DND-41 (cell line): Measurements from ENCODE around the gene TOP3B.
"Not testable (repeated sequence)": the region's sequence is repeated elsewhere in the genome, so short reads cannot be mapped to it uniquely, and the experiment has no call there.

Experiments used
- ATAC-seq: fragments of 200-7000 bp; cut with Tn5 transposase; 3 replicates; pipeline ENCODE4 v1.9.1; 2021; ENCODE audit warnings: low read depth; ENCODE audit not compliant: insufficient read depth
- DNase-seq: peaks from one replicate; pipeline ENCODE4 v3.0.0-alpha.2; 2020
- H2AFZ ChIP-seq: 2 replicates; pipeline ENCODE4 v1.6.0; 2012; ENCODE audit warnings: low read depth, low read length
- H3K27ac ChIP-seq: 2 replicates; pipeline ENCODE4 v1.5.1; 2012; ENCODE audit warnings: low read length, inconsistent platforms
- H3K27me3 ChIP-seq: fragments of 200-600 bp; sonication (generic); 2 replicates; pipeline ENCODE4 v1.6.0; 2012; ENCODE audit warnings: low read length, mild to moderate bottlenecking, inconsistent platforms; ENCODE audit not compliant: insufficient read depth, poor library complexity
- H3K36me3 ChIP-seq: 2 replicates; pipeline ENCODE4 v1.5.1; 2012; ENCODE audit warnings: low read length, inconsistent platforms; ENCODE audit not compliant: insufficient read depth
- H3K4me1 ChIP-seq: 2 replicates; pipeline ENCODE4 v1.5.1; 2012; ENCODE audit warnings: mild to moderate bottlenecking, low read length; ENCODE audit not compliant: insufficient read depth
- H3K4me2 ChIP-seq: 2 replicates; pipeline ENCODE4 v1.6.0; 2012; ENCODE audit warnings: mild to moderate bottlenecking, moderate library complexity, low read length, inconsistent platforms; ENCODE audit not compliant: insufficient read depth
- H3K4me3 ChIP-seq, 2 experiments: fragments of 200-600 bp in 1 of 2; shearing (Covaris generic) in 1 of 2; 2 replicates each; pipeline ENCODE4 v1.5.1; 2012 to 2016; ENCODE audit warnings: inconsistent platforms in 2 of 2, low read length in 2 of 2, mild to moderate bottlenecking in 2 of 2, low read depth in 1 of 2, moderate library complexity in 1 of 2
- H3K79me2 ChIP-seq: 2 replicates; pipeline ENCODE4 v1.6.0; 2012; ENCODE audit warnings: low read length, inconsistent platforms; ENCODE audit not compliant: insufficient read depth
- H3K9ac ChIP-seq: 2 replicates; pipeline ENCODE4 v1.6.0; 2012; ENCODE audit warnings: low read depth, mild to moderate bottlenecking, inconsistent platforms, low read length, moderate library complexity
- H3K9me3 ChIP-seq: 2 replicates; pipeline ENCODE4 v1.5.1; 2012; ENCODE audit warnings: low read length, moderate library complexity, mild to moderate bottlenecking, inconsistent platforms; ENCODE audit not compliant: insufficient read depth, severe bottlenecking
- H4K20me1 ChIP-seq: 2 replicates; pipeline ENCODE4 v1.6.0; 2012; ENCODE audit warnings: low read length; ENCODE audit not compliant: insufficient read depth
- EZH2 ChIP-seq: IDR thresholded peaks from 3 replicates; pipeline ENCODE4 v1.6.1; 2012; ENCODE audit warnings: borderline replicate concordance, low read depth, mild to moderate bottlenecking, moderate library complexity, low read length, inconsistent platforms; ENCODE audit not compliant: severe bottlenecking
- TF ChIP-seq, protein P1 (sequence below): IDR thresholded peaks from 2 replicates; pipeline ENCODE4 v1.5.1; 2012; ENCODE audit warnings: borderline replicate concordance, low read length, moderate library complexity, mild to moderate bottlenecking; ENCODE audit not compliant: poor library complexity, severe bottlenecking; ENCODE audit errors: extremely low read depth

Gene TOP3B

GRCh38 chr22:21916309-21916918, 66.2 kb downstream of the TOP3B start:
- H3K4me2 ChIP-seq: no peak overlapping the region
- no peaks in the 10 kb centered on the region for H3K27me3 ChIP-seq
- DNase-seq (no peak), ATAC-seq (no peak)
- no peak overlapping the region for H3K9ac ChIP-seq
- no peaks in the 10 kb centered on the region for H4K20me1 ChIP-seq
- TF ChIP-seq, protein P1, sequence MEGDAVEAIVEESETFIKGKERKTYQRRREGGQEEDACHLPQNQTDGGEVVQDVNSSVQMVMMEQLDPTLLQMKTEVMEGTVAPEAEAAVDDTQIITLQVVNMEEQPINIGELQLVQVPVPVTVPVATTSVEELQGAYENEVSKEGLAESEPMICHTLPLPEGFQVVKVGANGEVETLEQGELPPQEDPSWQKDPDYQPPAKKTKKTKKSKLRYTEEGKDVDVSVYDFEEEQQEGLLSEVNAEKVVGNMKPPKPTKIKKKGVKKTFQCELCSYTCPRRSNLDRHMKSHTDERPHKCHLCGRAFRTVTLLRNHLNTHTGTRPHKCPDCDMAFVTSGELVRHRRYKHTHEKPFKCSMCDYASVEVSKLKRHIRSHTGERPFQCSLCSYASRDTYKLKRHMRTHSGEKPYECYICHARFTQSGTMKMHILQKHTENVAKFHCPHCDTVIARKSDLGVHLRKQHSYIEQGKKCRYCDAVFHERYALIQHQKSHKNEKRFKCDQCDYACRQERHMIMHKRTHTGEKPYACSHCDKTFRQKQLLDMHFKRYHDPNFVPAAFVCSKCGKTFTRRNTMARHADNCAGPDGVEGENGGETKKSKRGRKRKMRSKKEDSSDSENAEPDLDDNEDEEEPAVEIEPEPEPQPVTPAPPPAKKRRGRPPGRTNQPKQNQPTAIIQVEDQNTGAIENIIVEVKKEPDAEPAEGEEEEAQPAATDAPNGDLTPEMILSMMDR: no peak
- TF ChIP-seq EZH2: no peak
- H2AFZ ChIP-seq: no peak overlapping the region
- H3K36me3 ChIP-seq: no peaks in the 10 kb centered on the region
- H3K79me2 ChIP-seq: no peaks in the 10 kb centered on the region
- no peaks in the 10 kb centered on the region for H3K9me3 ChIP-seq
- H3K4me3 ChIP-seq: no peak overlapping the region
- no peaks in the 10 kb centered on the region for H3K4me1 ChIP-seq
- H3K27ac ChIP-seq: no peak overlapping the region

DNA sequence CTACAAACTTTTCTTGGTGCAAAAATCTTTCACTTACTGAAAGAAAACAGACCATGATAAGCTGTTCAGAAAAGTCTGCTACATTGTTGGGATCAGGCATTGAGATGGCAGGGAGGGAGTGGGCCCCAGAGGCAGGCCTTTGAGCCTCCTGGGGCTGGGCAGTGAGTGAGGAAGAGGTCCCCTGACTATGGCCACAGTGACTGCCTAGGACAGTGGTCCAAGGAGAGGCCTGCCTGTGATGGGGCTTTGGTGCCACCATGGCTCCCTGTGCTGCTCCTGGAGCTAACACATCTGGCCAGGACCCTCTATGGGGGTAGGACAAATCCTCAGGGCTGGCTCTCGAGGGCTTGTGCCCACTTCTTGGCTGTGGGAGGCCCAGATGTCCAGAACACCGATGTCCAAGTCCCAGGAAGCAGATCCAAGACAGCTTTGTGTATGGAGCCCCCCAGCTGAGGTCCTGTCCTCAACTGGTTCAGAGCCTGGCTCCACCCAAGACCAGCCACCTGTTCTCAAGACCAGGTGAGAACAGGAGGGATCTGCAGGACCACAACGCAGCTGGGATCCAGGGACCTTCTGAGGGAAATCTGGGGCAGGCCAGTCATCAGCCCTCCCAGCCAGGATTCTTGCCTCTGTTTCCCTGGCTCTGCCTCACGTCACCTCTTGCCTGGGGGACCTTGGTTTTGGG, 66.8 kb downstream of the TOP3B start:
- Histone ChIP-seq H3K4me1 (no peaks in the 10 kb centered on the region), H3K36me3 (no peaks in the 10 kb centered on the region), H3K79me2 (no peaks in the 10 kb centered on the region), H3K9me3 (no peaks in the 10 kb centered on the region), H2AFZ (no peak overlapping the region), H3K4me2 (no peak overlapping the region), H3K27ac (no peak overlapping the region), H3K27me3 (no peaks in the 10 kb centered on the region), H3K9ac (no peak overlapping the region), H4K20me1 (no peaks in the 10 kb centered on the region), H3K4me3 (no peak overlapping the region)
- ATAC-seq: no peak
- no peak for DNase-seq
- TF ChIP-seq, protein P1: no peak
- no peak for TF ChIP-seq EZH2

GRCh38 chr22:21914033-21914642, 68.4 kb downstream of the TOP3B start:
- not testable (repeated sequence) for H3K79me2 ChIP-seq, H3K4me1 ChIP-seq, DNase-seq, H3K9ac ChIP-seq, H2AFZ ChIP-seq, ATAC-seq, H3K4me2 ChIP-seq, H3K27ac ChIP-seq, H3K36me3 ChIP-seq, H3K27me3 ChIP-seq, H4K20me1 ChIP-seq, H3K4me3 ChIP-seq, H3K9me3 ChIP-seq

DNA sequence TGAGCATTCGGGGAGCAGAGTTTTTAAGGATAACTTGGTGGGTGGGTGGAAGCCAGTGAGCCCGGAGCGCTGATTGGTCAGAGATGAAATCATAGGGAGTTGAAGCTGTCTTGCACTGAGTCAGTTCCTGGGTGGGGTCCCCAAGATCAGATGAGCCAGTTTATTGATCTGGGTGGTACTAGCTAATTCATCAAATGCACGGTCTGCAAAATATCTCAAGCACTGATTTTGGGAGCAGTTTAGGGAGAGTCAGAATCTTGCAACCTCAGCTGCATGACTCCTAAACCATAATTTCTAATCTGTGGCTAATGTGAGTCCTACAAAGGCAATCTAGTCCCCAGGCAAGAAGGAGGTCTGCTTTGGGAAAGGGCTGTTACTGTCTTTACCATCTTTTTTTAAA, 72.2 kb downstream of the TOP3B start:
- H3K36me3 ChIP-seq, DNase-seq, H3K4me2 ChIP-seq, H2AFZ ChIP-seq, H3K9me3 ChIP-seq, H4K20me1 ChIP-seq, H3K79me2 ChIP-seq, H3K4me3 ChIP-seq, ATAC-seq, H3K27ac ChIP-seq, H3K27me3 ChIP-seq, H3K4me1 ChIP-seq, H3K9ac ChIP-seq: not testable (repeated sequence)
